ENCODE results near the gene PLAAT3. TPM values are rescaled to one million over a fixed set of nuclear protein-coding genes. Genes with fewer than 3 reads are reported as not detected.

PLAAT3 gene
- total and polyA plus RNA-seq, 2 of the 8 experiments (the other 6 are each of a cell fraction or from before 2014, with no cell fraction given), result 109 to 190 TPM

DNA sequence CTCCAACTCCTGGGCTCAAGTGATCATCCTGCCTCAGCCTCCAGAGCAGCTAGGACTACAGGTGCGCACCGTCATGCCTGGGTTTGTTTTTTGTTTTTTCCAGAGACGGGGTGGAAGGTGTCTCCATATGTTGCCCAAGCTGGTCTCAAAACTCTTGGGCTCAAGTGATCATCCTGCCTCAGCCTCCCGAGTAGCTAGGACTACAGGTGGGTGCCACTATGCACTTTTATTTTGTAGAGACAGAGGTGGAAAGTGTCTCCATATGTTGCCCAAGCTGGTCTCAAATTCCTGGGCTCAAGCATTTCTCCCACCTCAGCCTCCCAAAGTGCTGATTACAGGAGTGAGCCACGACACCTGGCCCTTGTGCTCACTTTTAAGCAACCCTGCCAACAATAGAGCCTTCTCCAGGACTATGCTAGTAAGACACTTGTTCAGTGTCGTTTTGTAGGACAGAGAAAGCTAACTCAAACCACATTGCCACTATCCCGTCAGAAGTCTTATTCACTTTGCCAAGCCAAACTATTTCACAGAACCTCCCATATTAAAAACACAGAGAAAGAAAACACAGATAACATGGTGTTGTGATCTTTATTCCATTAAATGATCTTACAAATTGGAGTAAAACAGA is 9.4 kb upstream of the PLAAT3 start:
- H4K5ac ChIP-seq (ENCODE audit: insufficient read length, low read depth, low read length), result no peak overlapping the region
- no peak overlapping the region for H3K18ac ChIP-seq (ENCODE audit: extremely low read depth, low read length)
- POLR2A ChIA-PET (ENCODE audit: partially characterized antibody), result interaction anchor here (1.3 kb wide), 1 partner anchor 10 kb away, joined by 3 read pairs; no protein-coding TSS in a partner anchor
- no peaks in the 10 kb centered on the region for H3K9me3 ChIP-seq (ENCODE audit: insufficient read depth in 2 of 2, low read depth in 1 of 2, low read length in 1 of 2)
- H2BK120ac ChIP-seq (replicated peaks; ENCODE audit: low read depth, low read length), result no peak overlapping the region
- no peak overlapping the region for H2BK12ac ChIP-seq (ENCODE audit: low read depth, low read length)
- no peak overlapping the region for H2BK20ac ChIP-seq (ENCODE audit: low read length)
- H3K23me2 ChIP-seq (ENCODE audit: low read depth, low read length), result 0 out of 2 replicates have a peak, but pooled peaks cover 1% of the 10 kb centered on the region
- no peak overlapping the region for H3K14ac ChIP-seq (ENCODE audit: insufficient read length)
- H2AK5ac ChIP-seq (ENCODE audit: low read depth, low read length), result no peak overlapping the region
- H3K56ac ChIP-seq (replicated peaks; ENCODE audit: insufficient read length, low read depth, low read length), result no peak overlapping the region
- no peak overlapping the region for H4K91ac ChIP-seq (replicated peaks; ENCODE audit: insufficient read length, low read length)
- H3K4me1 ChIP-seq (replicated peaks in 1 of 4; ENCODE audit: control insufficient read depth in 3 of 4, insufficient read depth in 4 of 4, low read length in 3 of 4), result peaks cover 0 to 3% (median under 1%) of the 10 kb centered on the region in 4 experiments; a peak in 5 of 7 replicates
- no peak overlapping the region for H3K23ac ChIP-seq (ENCODE audit: insufficient read length)
- no peaks in the 10 kb centered on the region for H3K79me1 ChIP-seq (ENCODE audit: low read depth, low read length)
- 88% methylated on average over 7 of the region's 7 CpGs; no CpG with 5 or more reads in 1 of the 2 experiments for WGBS, 2 experiments (ENCODE audit: extremely low coverage in 1 of 2, insufficient coverage in 1 of 2, insufficient read length in 1 of 2, insufficient replicate concordance in 2 of 2, low coverage in 1 of 2, low lambda C conversion rate in 2 of 2, missing lambda C conversion rate in 1 of 2)
- CTCF ChIA-PET (ENCODE audit: partially characterized antibody), result interaction anchor here (0.6 to 5.6 kb wide), 6 partner anchors 14 to 603 kb away, joined by 3 to 27 read pairs (median 4); no protein-coding TSS in a partner anchor
- no peak overlapping the region for H3K9ac ChIP-seq (replicated peaks in 1 of 4; ENCODE audit: extremely low read depth in 1 of 4, low read depth in 3 of 4, low read length in 3 of 4)
- DNase-seq (ENCODE audit: low read depth in 1 of 2, low spot score in 2 of 2) (no peak), FAIRE-seq (no peak)
- H3K4ac ChIP-seq (replicated peaks; ENCODE audit: insufficient read length, low read depth, low read length), result no peak overlapping the region
- H3K4me3 ChIP-seq (ENCODE audit: extremely low read depth in 1 of 4, insufficient read depth in 2 of 4, low read depth in 3 of 4, low read length in 4 of 4), result no peak overlapping the region
- no peaks in the 10 kb centered on the region for H3K27me3 ChIP-seq (replicated peaks in 1 of 4; ENCODE audit: control insufficient read depth in 3 of 4, extremely low read depth in 1 of 4, insufficient read depth in 3 of 4, low read length in 3 of 4)
- no peak overlapping the region for H4K8ac ChIP-seq (ENCODE audit: extremely low read depth, insufficient read depth, low read length)
- no peak overlapping the region; the same call in 1 of the 2 replicates for H2BK15ac ChIP-seq (ENCODE audit: low read length)
- H3K27ac ChIP-seq (ENCODE audit: low read depth, low read length), result no peak overlapping the region
- H3K79me2 ChIP-seq (ENCODE audit: control insufficient read depth in 1 of 2, insufficient read depth in 2 of 2, low read length in 2 of 2), result no peaks in the 10 kb centered on the region
- peaks cover 0 to 3% (median 1%) of the 10 kb centered on the region in 4 experiments; a peak in 3 of 8 replicates for H3K36me3 ChIP-seq (ENCODE audit: control insufficient read depth in 2 of 4, insufficient read depth in 4 of 4, low read length in 3 of 4)
- H4K20me1 ChIP-seq (replicated peaks in 1 of 2; ENCODE audit: control insufficient read depth in 1 of 2, insufficient read depth in 2 of 2, low read length in 2 of 2), result no peaks in the 10 kb centered on the region
- no peak overlapping the region for H3K4me2 ChIP-seq (ENCODE audit: insufficient read depth in 1 of 2, low read depth in 2 of 2, low read length in 2 of 2)
- H2AFZ ChIP-seq (ENCODE audit: low read length), result no peak overlapping the region
- H2BK5ac ChIP-seq (ENCODE audit: low read depth, low read length), result no peak overlapping the region
